GM19099 (cell line): ENCODE data around the gene NKD1.

Experiments
- POLR2A ChIP-seq: IDR thresholded peaks from 3 replicates; pipeline ENCODE4 v1.6.1; 2011; ENCODE audit warnings: low read depth; ENCODE audit not compliant: insufficient read length; ENCODE audit errors: extremely low read depth

The NKD1 gene

GRCh38 chr16:50548125-50548908, at the start of gene NKD1:
NKD1 (plus strand) TSS chr16:50548396; CDS start chr16:50548554, 158 bp downstream.
- no peak for TF ChIP-seq POLR2A

DNA sequence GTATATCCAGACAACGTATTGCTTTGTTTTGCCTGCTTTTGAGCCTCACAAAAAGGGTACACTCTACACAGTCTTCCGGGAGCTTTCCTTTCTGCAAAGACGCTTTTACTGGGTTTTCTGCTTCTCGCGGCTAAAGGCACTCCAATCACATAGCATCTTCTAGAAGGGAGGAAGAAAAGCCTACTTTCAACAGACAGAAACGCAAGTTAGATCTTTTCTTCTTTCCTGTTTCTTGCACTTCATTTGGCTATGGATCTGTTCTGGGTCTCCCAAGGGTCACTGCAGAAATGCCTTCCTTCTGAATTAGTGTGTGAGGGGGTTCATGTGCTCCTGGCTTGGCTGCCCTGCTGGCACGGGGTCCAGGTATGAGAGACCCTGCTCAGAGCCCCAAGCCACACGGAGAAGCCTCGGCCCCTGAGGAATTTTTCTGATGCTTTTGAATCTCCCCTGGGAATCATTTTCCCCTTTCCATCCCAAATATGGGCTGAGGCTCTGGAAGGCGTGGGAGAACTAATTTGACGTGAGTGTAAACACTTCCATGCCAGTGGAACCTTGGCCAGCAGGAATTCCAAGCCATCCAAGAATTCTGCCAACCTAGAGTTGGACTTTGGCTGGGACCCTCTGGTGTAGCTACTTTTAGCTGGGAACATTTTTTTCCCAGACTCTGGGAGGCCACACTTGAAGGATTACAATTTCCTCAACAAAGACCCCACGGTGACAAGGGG, 49.6 kb upstream of the NKD1 start:
- TF ChIP-seq POLR2A: no peak

- no peak for TF ChIP-seq POLR2A
Measured at GRCh38 chr16:50499254-50499653, 48.9 kb upstream of the NKD1 start.

DNA sequence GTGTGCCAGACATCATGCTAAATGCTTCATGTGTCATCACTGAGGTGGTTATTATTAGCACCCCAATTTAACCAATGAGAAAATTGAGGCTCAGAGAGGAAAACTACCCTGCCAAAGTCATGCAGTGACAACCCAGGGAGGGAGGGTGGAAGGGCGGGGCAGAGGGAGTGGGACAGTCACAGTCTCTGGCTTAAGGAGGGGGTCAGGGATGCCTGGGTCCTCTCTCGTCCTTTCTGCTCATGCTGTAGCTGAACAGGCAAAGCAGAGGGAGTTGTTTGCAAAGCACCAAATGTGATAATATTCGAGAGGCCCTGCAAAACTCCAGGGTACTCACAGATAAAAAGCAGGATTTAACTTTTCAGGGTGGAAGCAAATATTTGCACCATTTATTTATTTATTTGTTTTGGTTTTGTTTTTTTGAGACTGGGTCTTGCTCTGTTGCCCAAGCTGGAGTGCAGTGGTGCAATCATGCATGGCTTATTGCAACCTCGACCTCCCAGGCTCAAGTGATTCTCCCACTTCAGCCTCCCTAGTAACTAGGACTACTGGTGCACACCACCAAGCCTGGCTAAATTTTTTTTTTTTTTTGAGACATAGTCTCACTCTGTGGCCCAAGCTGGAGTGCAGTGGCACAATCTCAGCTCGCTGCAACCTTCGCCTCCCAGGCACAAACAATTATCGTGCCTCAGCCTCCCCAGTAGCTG, 47.9 kb upstream of the NKD1 start:
- no peak for TF ChIP-seq POLR2A

GRCh38 chr16:50501251-50501650, 46.9 kb upstream of the NKD1 start:
- TF ChIP-seq POLR2A: no peak

DNA sequence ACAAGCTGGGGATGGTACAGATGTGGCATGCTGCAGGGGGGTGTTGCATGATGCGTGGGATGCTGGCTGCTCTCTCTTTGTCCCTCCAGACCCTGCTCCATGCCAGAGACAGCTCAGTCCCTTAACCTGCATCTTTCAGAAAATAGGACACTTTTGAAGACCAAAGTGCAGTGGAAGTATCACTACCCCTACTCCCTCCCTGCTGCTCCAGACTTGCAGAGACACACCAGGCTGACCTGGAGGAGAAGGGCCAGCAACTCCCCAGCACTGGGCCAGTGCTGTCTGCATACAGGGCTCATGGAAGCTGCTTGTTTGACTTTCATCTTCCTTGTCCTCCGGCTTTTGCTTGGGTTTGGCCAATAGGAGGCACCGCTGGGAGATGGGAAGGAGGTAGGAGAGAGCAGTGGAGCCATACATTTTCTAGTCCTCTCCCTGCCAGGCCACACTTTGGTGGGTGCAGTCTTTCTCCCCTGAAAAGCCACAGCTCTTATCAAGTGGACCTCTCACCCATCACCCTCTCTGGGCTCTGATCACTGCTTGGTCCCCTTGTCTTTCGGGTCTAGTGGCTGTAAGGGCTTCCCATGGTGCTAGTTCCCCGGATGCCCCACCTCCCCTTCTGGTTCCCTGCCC, 46.1 kb upstream of the NKD1 start:
- TF ChIP-seq POLR2A: no peak

- TF ChIP-seq POLR2A: no peak
Measured at GRCh38 chr16:50502616-50503011, 45.6 kb upstream of the NKD1 start.

DNA sequence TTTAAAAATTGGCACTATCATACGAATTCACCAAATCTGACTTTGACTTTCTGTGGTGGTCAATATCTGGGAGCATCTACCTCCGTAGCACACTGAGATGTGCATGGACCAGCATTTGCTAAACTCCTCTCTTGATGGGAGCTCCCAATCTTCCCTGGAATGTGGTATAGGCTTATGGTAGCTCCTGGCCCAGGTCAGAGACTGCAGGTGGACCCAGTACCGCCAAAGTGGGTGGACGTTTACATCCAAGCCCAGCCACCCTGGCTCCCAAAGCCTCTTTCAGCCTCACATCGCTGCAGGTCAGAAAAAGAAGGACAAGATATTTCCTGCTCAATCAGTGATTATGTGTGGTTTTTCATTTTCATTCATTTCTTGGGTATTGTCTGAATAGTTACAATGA, 43.1 kb upstream of the NKD1 start:
- TF ChIP-seq POLR2A: no peak

- TF ChIP-seq POLR2A: no peak
Measured at GRCh38 chr16:50505714-50506542, 42.3 kb upstream of the NKD1 start.

DNA sequence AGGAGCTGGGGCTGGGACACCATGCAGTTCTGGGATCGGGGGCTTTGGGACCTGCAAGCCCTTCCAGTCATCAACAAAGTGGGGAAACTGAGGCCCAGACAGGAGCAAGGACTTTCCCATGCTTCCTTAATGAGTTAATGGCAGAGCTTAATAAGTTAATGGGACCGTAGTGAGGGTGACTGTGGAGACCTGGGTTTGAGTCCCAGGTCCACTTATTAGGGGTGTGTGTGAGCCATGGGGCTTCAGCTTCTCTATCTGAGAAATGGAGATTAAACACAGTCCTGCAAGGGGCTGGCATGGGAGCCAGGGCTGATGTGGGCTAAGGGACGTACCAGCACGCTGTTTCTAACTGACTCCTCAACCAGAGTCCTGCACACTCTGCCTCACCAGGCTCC, 41.7 kb upstream of the NKD1 start:
- no peak for TF ChIP-seq POLR2A

GRCh38 chr16:50507397-50507796, 40.8 kb upstream of the NKD1 start:
- TF ChIP-seq POLR2A: no peak

GRCh38 chr16:50509521-50510341, 38.5 kb upstream of the NKD1 start:
- TF ChIP-seq POLR2A: no peak

GRCh38 chr16:50515218-50515617, 33.0 kb upstream of the NKD1 start:
- no peak for TF ChIP-seq POLR2A
